Stomach (tissue), 9 donors: ENCODE measurements around the gene TOMM20L. TPM values are rescaled to one million over a fixed set of nuclear protein-coding genes. Genes with fewer than 3 reads are reported as not detected.

Source experiments
- DNase-seq, 2 donors: peaks; one replicate each; pipeline versions ENCODE4 v3.0.0 to v3.0.0-alpha.2; 2013 to 2019
- H3K27ac ChIP-seq, 5 donors: fragments of 200-600 bp in 4 of 5; sonication (generic) in 4 of 5; one replicate each; pipeline ENCODE4 v1.5.1; 2013 to 2019; ENCODE audit warnings: mild to moderate bottlenecking in 1 of 5, moderate library complexity in 1 of 5
- H3K27me3 ChIP-seq, 3 donors: fragments of 200-600 bp; sonication (generic); one replicate each; pipeline ENCODE4 v1.5.1; 2017 to 2019; ENCODE audit warnings: mixed run types in 1 of 3
- H3K36me3 ChIP-seq, 4 donors: fragments of 200-600 bp; sonication (generic); 1 replicate in 3 of 4; 2 replicates in 1 of 4; pipeline ENCODE4 v1.5.1; 2016 to 2019
- H3K4me1 ChIP-seq, 4 donors: fragments of 200-600 bp; sonication (generic); one replicate each; pipeline ENCODE4 v1.5.1; 2016 to 2019
- H3K4me3 ChIP-seq, 4 donors: fragments of 200-600 bp; sonication (generic) in 3 of 4; one replicate each; pipeline ENCODE4 v1.5.1; 2016 to 2019; ENCODE audit warnings: mild to moderate bottlenecking in 1 of 4
- H3K9me3 ChIP-seq, 4 donors: fragments of 200-600 bp; sonication (generic); one replicate each; pipeline ENCODE4 v1.5.1; 2016 to 2019
- CTCF ChIP-seq, 7 experiments: fragments of 450-650 bp in 4 of 7; fragments of 200-600 bp in 3 of 7; sonication (generic) in 3 of 7; IDR thresholded peaks; one replicate each; pipeline ENCODE4 v1.5.1; 2016 to 2019; ENCODE audit warnings: antibody characterized with exemption in 7 of 7, control low read depth in 2 of 7, mild to moderate bottlenecking in 1 of 7
- EP300 ChIP-seq: sonication (generic); formaldehyde crosslinking; IDR thresholded peaks from one replicate; pipeline ENCODE4 v1.6.1; 2017; ENCODE audit warnings: antibody characterized with exemption
- POLR2A ChIP-seq, 4 donors: fragments of 450-650 bp; IDR thresholded peaks; one replicate each; pipeline ENCODE4 v1.6.1; 2016; ENCODE audit warnings: antibody characterized with exemption in 4 of 4, control low read depth in 2 of 4, mild to moderate bottlenecking in 1 of 4, moderate library complexity in 1 of 4
- POLR2AphosphoS5 ChIP-seq, 3 donors: sonication (generic); formaldehyde crosslinking; IDR thresholded peaks; one replicate each; pipeline ENCODE4 v1.6.1; 2016; ENCODE audit warnings: antibody characterized with exemption in 3 of 3
- WGBS, 5 donors: extraction: QIAGEN DNeasy Blood & Tissue Kit in 3 of 5; methylation state at CpG; one replicate each; pipeline versions ENCODE4 v1.1.5 to v1.1.7; 2013 to 2018; 5-methylcytosine and 5-hydroxymethylcytosine counted together
- intact Hi-C: fragments of 100-400 bp; cut with DNase I; formaldehyde crosslinking; loops from one replicate; pipeline ENCODE4 v1.15.1; 2023; ENCODE audit warnings: low total_unique reads
- polyA plus RNA-seq, 3 donors: library from polyadenylated mRNA; stranded (reverse); fragments of 200-250 nt; gene quantifications; one replicate each; pipeline ENCODE4 v1.2.3, GENCODE V29; 2013
- small RNA-seq, 4 donors: library from RNA; depleted of rRNA; stranded (forward); fragments of <200 nt; gene quantifications; one replicate each; pipeline ENCODE3, GENCODE V24; 2016
- total RNA-seq, 5 donors: library from RNA; depleted of rRNA; stranded (reverse); fragments of >200 nt; gene quantifications; one replicate each; pipeline versions ENCODE4 v1.1.0 to v1.2.3, GENCODE V29; 2014 to 2016
- donor health status: healthy with polysubstance abuse.
- donor health status: Bipolar disorder and iron deficiency.
- donor health status: healthy.

TOMM20L gene
- total and polyA plus RNA-seq, 8 donors, result not detected

GRCh38 chr14:58444627-58445026 is 48.9 kb downstream of the TOMM20L start:
- Histone ChIP-seq H3K36me3 (peaks cover 30 to 91% (median 84%) of the 10 kb centered on the region in 4 donors), H3K27me3 (no peaks in the 10 kb centered on the region), H3K4me3 (no peak overlapping the region), H3K4me1 (no peaks in the 10 kb centered on the region), H3K9me3 (no peaks in the 10 kb centered on the region), H3K27ac (no peak overlapping the region)
- TF ChIP-seq POLR2AphosphoS5 (IDR thresholded peaks at IDR 0.05) (no peak), EP300 (no peak)
- intact Hi-C loops, result no loop called here
- DNase-seq, result no peak
- 84 to 96% (median 93%) methylated on average over 5 of the region's 5 CpGs for WGBS, 5 donors

GRCh38 chr14:58455593-58456265 is 60.0 kb downstream of the TOMM20L start:
- intact Hi-C loops, result no loop called here
- Histone ChIP-seq H3K4me3 (no peak overlapping the region), H3K36me3 (peaks cover 0 to 90% (median 88%) of the 10 kb centered on the region in 4 donors), H3K4me1 (no peaks in the 10 kb centered on the region), H3K27ac (no peak overlapping the region), H3K27me3 (no peaks in the 10 kb centered on the region), H3K9me3 (no peaks in the 10 kb centered on the region)
- no peak for TF ChIP-seq POLR2AphosphoS5 (IDR thresholded peaks at IDR 0.05)
- no peak for TF ChIP-seq CTCF (IDR thresholded peaks at IDR 0.05)
- TF ChIP-seq POLR2A (IDR thresholded peaks at IDR 0.05), result no peak
- TF ChIP-seq EP300, result no peak
- peak in 1 of 2 donors; percentile 43 for DNase-seq
- 81 to 90% (median 85%) methylated on average over 9 of the region's 9 CpGs for WGBS, 5 donors

Small RNA genes lying within 50 kb of the gene (small RNA-seq; reads per million reads assigned to genes)
- gene RF00019, result 0 reads per million in 4 donors

Other genes with a start within 250 kb of the TOMM20L start
- gene ARMH4, start 243.7 kb upstream of the TOMM20L start, total RNA-seq, result 10 to 100 TPM in 1 of 5 donors, 1 to 10 TPM in 3, not detected in 1; 1.9 to 14.3 (median 3.9) TPM
- gene ARMH4, start 243.7 kb upstream of the TOMM20L start, polyA plus RNA-seq, result under 1 TPM; 0.40 to 0.76 (median 0.50) TPM
- gene ACTR10, start 195.8 kb upstream of the TOMM20L start, total RNA-seq, result 10 to 100 TPM in 4 of 5 donors, 1 to 10 TPM in 1; 7.5 to 90.5 (median 51.3) TPM
- 10 to 100 TPM; 50.6 to 68.1 (median 67.0) TPM for gene ACTR10, start 195.8 kb upstream of the TOMM20L start, polyA plus RNA-seq
- 100 to 1,000 TPM in 1 of 5 donors, 10 to 100 TPM in 4; 49.6 to 104 (median 86.9) TPM for gene PSMA3, start 151.1 kb upstream of the TOMM20L start, total RNA-seq
- gene PSMA3, start 151.1 kb upstream of the TOMM20L start, polyA plus RNA-seq, result 100 to 1,000 TPM; 142 to 158 (median 156) TPM
- gene ARID4A, start 97.4 kb upstream of the TOMM20L start, total RNA-seq, result 10 to 100 TPM; 13.4 to 58.8 (median 15.8) TPM
- 1 to 10 TPM; 3.5 to 6.9 (median 4.2) TPM for gene ARID4A, start 97.4 kb upstream of the TOMM20L start, polyA plus RNA-seq
- gene TIMM9, start 31.6 kb downstream of the TOMM20L start, total RNA-seq, result 100 to 1,000 TPM in 2 of 5 donors, 10 to 100 TPM in 2, not detected in 1; 46.8 to 242 (median 88.0) TPM
- 10 to 100 TPM; 61.6 to 78.7 (median 70.7) TPM for gene TIMM9, start 31.6 kb downstream of the TOMM20L start, polyA plus RNA-seq
- gene KIAA0586, start 31.8 kb downstream of the TOMM20L start, total RNA-seq, result 10 to 100 TPM; 12.5 to 39.1 (median 25.0) TPM
- gene KIAA0586, start 31.8 kb downstream of the TOMM20L start, polyA plus RNA-seq, result 1 to 10 TPM; 1.7 to 4.4 (median 3.2) TPM
- gene DACT1, start 242.0 kb downstream of the TOMM20L start, total RNA-seq, result 10 to 100 TPM in 1 of 5 donors, 1 to 10 TPM in 3, under 1 TPM in 1; 0.29 to 22.0 (median 5.8) TPM
- gene DACT1, start 242.0 kb downstream of the TOMM20L start, polyA plus RNA-seq, result 10 to 100 TPM in 2 of 3 donors, 1 to 10 TPM in 1; 1.9 to 28.9 (median 10.1) TPM